Upper lobe of left lung (tissue), 6 donors: ENCODE measurements around the gene RER1. TPM values are rescaled to one million over a fixed set of nuclear protein-coding genes. Genes with fewer than 3 reads are reported as not detected.

Source experiments
- ATAC-seq, 2 donors: fragments of 200-7000 bp; cut with Tn5 transposase; one replicate each; pipeline ENCODE4 v1.9.1; 2022; ENCODE audit warnings: mild to moderate bottlenecking in 2 of 2, moderate library complexity in 2 of 2; ENCODE audit not compliant: low FRiP score in 2 of 2
- DNase-seq, 2 donors: peaks; one replicate each; pipeline ENCODE4 v3.0.0-alpha.2; 2019 to 2020
- H3K27ac ChIP-seq, 4 donors: fragments of 200-600 bp; sonication (generic); one replicate each; pipeline ENCODE4 v1.5.1; 2016 to 2019
- H3K27me3 ChIP-seq, 4 donors: fragments of 200-600 bp; sonication (generic); one replicate each; pipeline ENCODE4 v1.5.1; 2017 to 2019
- H3K36me3 ChIP-seq, 4 donors: fragments of 200-600 bp; sonication (generic); one replicate each; pipeline ENCODE4 v1.5.1; 2016 to 2019
- H3K4me1 ChIP-seq, 4 donors: fragments of 200-600 bp; sonication (generic); one replicate each; pipeline ENCODE4 v1.5.1; 2018 to 2019
- H3K4me3 ChIP-seq, 4 donors: fragments of 200-600 bp; sonication (generic); one replicate each; pipeline ENCODE4 v1.5.1; 2017 to 2019; ENCODE audit warnings: mild to moderate bottlenecking in 2 of 4, moderate library complexity in 1 of 4
- H3K9me3 ChIP-seq, 4 donors: fragments of 200-600 bp; sonication (generic); one replicate each; pipeline ENCODE4 v1.5.1; 2018 to 2019
- EP300 ChIP-seq, 4 donors: sonication (generic); formaldehyde crosslinking; IDR thresholded peaks; one replicate each; pipeline ENCODE4 v1.5.1; 2017; ENCODE audit warnings: antibody characterized with exemption in 4 of 4, control low read depth in 2 of 4
- POLR2A ChIP-seq, 4 donors: fragments of 450-650 bp; IDR thresholded peaks; one replicate each; pipeline ENCODE4 v1.5.1; 2016 to 2017; ENCODE audit warnings: antibody characterized with exemption in 4 of 4, mild to moderate bottlenecking in 2 of 4
- POLR2AphosphoS5 ChIP-seq, 2 donors: sonication (generic); formaldehyde crosslinking; IDR thresholded peaks; one replicate each; pipeline ENCODE4 v1.5.1; 2017; ENCODE audit warnings: antibody characterized with exemption in 2 of 2
- WGBS, 2 donors: methylation state at CpG; one replicate each; pipeline ENCODE4 v1.1.5; 2017 to 2018; 5-methylcytosine and 5-hydroxymethylcytosine counted together
- total RNA-seq, 6 donors: library from RNA; depleted of rRNA in 4 of 6; stranded (reverse); fragments of >200 nt in 4 of 6; gene quantifications; one replicate each; pipeline versions ENCODE4 v1.1.0 to v1.2.1, GENCODE V29; 2016 to 2021
- TF ChIP-seq, protein P1 (sequence below), 6 experiments: fragments of 450-650 bp in 4 of 6; fragments of 200-600 bp in 2 of 6; sonication (generic) in 2 of 6; IDR thresholded peaks; one replicate each; pipeline ENCODE4 v1.5.1; 2016 to 2019; ENCODE audit warnings: antibody characterized with exemption in 6 of 6
- donor health status: DM: no; HTN: no; CAD: no; lungs with moderate emphysema.
- donor health status: DM: no; HTN: yes; CAD: no; lungs with severe emphysema.

RER1 gene
- total RNA-seq, 6 donors from 2014 or later = 48.2 to 133 (median 61.1) TPM

DNA sequence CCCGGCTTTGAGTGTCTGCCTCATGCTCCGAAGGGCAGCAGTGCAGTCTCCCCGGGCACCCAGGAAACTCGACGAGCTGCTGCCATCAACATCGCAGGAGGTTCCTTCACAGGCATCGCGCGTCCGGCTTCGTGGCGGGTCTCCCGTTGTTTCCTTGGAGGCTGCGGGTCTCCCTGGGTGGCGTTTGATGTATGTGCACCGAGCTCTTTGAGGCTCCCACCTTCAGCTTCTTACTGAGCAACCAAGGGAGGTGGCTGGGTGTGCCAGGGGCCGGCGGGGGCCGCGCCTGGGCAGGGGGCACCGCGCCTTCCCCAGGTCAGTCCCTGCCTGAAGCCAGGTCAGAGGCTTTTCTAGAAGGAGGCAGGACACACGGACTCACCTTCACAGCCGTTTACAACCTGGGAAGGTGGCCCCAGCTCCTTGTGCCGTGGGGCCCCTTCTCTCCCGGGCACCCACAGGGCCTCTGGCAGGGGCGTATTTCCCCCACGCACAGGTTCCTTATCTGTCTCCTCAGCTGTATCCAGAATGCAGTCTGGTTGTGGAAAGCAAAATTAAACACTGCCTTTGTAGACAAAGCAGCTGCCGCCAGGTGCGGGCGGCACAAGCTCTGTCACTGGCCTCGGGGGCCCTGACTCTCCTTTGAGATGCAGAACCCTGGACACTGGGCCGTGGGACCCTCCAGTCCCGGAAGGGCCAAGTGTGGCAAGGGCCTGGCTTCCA lies 42.5 kb downstream of the RER1 start:
- no peaks in the 10 kb centered on the region for H3K27me3 ChIP-seq
- no peaks in the 10 kb centered on the region for H3K4me1 ChIP-seq
- 65 to 67% methylated on average over 24 to 34 of the region's 34 CpGs for WGBS, 2 donors
- H3K9me3 ChIP-seq = peaks cover 0 to 11% (median 2%) of the 10 kb centered on the region in 4 donors
- peak in 1 of 2 donors; percentile 70 for DNase-seq
- no peak for ATAC-seq
- H3K4me3 ChIP-seq = no peak overlapping the region
- no peak overlapping the region for H3K27ac ChIP-seq
- H3K36me3 ChIP-seq = no peaks in the 10 kb centered on the region
- TF ChIP-seq, protein P1, sequence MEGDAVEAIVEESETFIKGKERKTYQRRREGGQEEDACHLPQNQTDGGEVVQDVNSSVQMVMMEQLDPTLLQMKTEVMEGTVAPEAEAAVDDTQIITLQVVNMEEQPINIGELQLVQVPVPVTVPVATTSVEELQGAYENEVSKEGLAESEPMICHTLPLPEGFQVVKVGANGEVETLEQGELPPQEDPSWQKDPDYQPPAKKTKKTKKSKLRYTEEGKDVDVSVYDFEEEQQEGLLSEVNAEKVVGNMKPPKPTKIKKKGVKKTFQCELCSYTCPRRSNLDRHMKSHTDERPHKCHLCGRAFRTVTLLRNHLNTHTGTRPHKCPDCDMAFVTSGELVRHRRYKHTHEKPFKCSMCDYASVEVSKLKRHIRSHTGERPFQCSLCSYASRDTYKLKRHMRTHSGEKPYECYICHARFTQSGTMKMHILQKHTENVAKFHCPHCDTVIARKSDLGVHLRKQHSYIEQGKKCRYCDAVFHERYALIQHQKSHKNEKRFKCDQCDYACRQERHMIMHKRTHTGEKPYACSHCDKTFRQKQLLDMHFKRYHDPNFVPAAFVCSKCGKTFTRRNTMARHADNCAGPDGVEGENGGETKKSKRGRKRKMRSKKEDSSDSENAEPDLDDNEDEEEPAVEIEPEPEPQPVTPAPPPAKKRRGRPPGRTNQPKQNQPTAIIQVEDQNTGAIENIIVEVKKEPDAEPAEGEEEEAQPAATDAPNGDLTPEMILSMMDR (IDR thresholded peaks at IDR 0.05) = no peak
- no peak for TF ChIP-seq POLR2AphosphoS5 (IDR thresholded peaks at IDR 0.05)
- TF ChIP-seq POLR2A (IDR thresholded peaks at IDR 0.05) = no peak
- TF ChIP-seq EP300 (IDR thresholded peaks at IDR 0.05) = no peak

DNA sequence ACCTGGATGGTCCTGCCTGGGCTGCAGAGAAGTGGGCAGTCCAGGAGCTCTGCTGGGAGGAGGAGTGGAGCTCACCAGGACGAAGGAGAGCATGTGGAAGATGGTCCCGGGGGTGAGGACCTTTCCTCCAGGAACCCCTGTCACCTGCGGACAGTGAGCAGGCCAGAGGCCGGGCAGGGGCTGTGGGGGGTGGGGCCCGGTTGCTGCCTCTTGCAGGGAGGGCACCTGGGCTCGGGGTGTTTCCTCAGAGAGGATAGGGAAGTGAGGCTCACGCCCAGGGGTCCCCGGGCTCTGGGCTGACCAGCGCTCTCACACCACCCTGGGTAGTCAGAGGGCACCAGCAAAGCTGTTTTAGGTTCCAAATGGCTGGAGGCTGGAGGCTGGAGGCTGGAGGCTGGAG lies 43.5 kb downstream of the RER1 start:
- ATAC-seq (no peak), DNase-seq (peak in 1 of 2 donors; percentile 70)
- Histone ChIP-seq H3K9me3 (peaks cover 0 to 3% (median 0%) of the 10 kb centered on the region in 4 donors), H3K27ac (no peak overlapping the region), H3K4me1 (no peaks in the 10 kb centered on the region), H3K36me3 (no peaks in the 10 kb centered on the region), H3K4me3 (no peak overlapping the region), H3K27me3 (no peaks in the 10 kb centered on the region)
- TF ChIP-seq POLR2AphosphoS5 (IDR thresholded peaks at IDR 0.05) (no peak), EP300 (IDR thresholded peaks at IDR 0.05) (no peak), POLR2A (IDR thresholded peaks at IDR 0.05) (no peak)
- TF ChIP-seq, protein P1 (IDR thresholded peaks at IDR 0.05) = no peak
- 69 to 75% methylated on average over 5 to 8 of the region's 9 CpGs for WGBS, 2 donors

GRCh38 chr1:2435746-2436355 lies 44.2 kb downstream of the RER1 start:
- Histone ChIP-seq H3K27ac (no peak overlapping the region), H3K9me3 (no peaks in the 10 kb centered on the region), H3K4me3 (no peak overlapping the region), H3K4me1 (no peaks in the 10 kb centered on the region), H3K36me3 (no peaks in the 10 kb centered on the region), H3K27me3 (no peaks in the 10 kb centered on the region)
- ATAC-seq (no peak), DNase-seq (no peak)
- WGBS, 2 donors = 58 to 59% methylated on average over 2 of the region's 2 CpGs
- no peak for TF ChIP-seq POLR2AphosphoS5 (IDR thresholded peaks at IDR 0.05)
- TF ChIP-seq EP300 (IDR thresholded peaks at IDR 0.05) = no peak
- TF ChIP-seq POLR2A (IDR thresholded peaks at IDR 0.05) = no peak
- TF ChIP-seq, protein P1 (IDR thresholded peaks at IDR 0.05) = no peak

DNA sequence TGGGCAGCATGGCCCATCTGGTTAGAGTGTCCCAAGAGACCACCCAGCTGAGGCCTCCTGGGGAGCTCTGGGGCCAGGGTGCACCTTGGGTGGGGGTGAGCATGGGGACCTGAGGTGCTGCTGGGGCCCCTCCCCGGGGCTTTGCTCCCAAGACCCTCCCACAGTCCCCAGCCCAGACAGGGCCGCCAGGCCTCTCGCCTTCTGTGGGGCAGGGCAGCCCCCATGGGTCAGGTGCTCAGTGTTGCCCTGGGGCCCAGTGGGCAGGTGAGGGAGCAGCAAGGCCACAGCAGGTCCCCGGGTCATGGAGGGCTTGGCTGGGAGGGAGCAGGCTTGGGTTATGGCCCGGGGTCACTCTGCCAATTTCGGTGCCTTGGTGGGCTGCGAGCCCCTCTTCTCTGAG lies 45.2 kb downstream of the RER1 start:
- Histone ChIP-seq H3K27me3 (no peaks in the 10 kb centered on the region), H3K36me3 (no peaks in the 10 kb centered on the region), H3K27ac (no peak overlapping the region), H3K9me3 (no peaks in the 10 kb centered on the region), H3K4me3 (no peak overlapping the region), H3K4me1 (no peaks in the 10 kb centered on the region)
- ATAC-seq (no peak), DNase-seq (peak in 1 of 2 donors; percentile 62)
- no peak for TF ChIP-seq POLR2AphosphoS5 (IDR thresholded peaks at IDR 0.05)
- TF ChIP-seq EP300 (IDR thresholded peaks at IDR 0.05) = no peak
- TF ChIP-seq POLR2A (IDR thresholded peaks at IDR 0.05) = no peak
- TF ChIP-seq, protein P1 (IDR thresholded peaks at IDR 0.05) = no peak
- 74 to 82% methylated on average over 3 to 7 of the region's 7 CpGs for WGBS, 2 donors
